Motor neuron (in vitro differentiated cells): Measurements from ENCODE around the gene SDHAF3. TPM values are rescaled to one million over a fixed set of nuclear protein-coding genes. Genes with fewer than 3 reads are reported as not detected.
A peak's percentile ranks its signal among the peaks of the same experiment; 100 is the strongest.
"Not testable (repeated sequence)": the region's sequence is repeated elsewhere in the genome, so short reads cannot be mapped to it uniquely, and the experiment has no call there.

Experiments used
- ATAC-seq, 8 experiments: fragments of 200-7000 bp; cut with Tn5 transposase; replicated peaks in 6 of 8; 2 replicates each; pipeline ENCODE4 v1.8.0; 2021; ENCODE audit warnings: mild to moderate bottlenecking in 8 of 8, moderate library complexity in 8 of 8
- H3K27ac ChIP-seq, 2 donors: fragments of 250-450 bp; sonication (Bioruptor Pico); 2 replicates each; pipeline ENCODE4 v1.9.0; 2021; ENCODE audit warnings: antibody characterized with exemption in 2 of 2, mild to moderate bottlenecking in 2 of 2, moderate library complexity in 1 of 2
- H3K4me1 ChIP-seq, 2 donors: fragments of 250-450 bp; sonication (Bioruptor Pico); replicated peaks in 1 of 2; 2 replicates each; pipeline ENCODE4 v1.6.1; 2021; ENCODE audit warnings: antibody characterized with exemption in 2 of 2, mild to moderate bottlenecking in 2 of 2, moderate library complexity in 1 of 2
- H3K4me3 ChIP-seq, 5 donors: fragments of 250-450 bp; sonication (Bioruptor Pico); 2 replicates each; pipeline ENCODE4 v1.9.0; 2021; ENCODE audit warnings: antibody characterized with exemption in 5 of 5, mild to moderate bottlenecking in 5 of 5, moderate library complexity in 4 of 5
- WGBS, 10 experiments: fragments of 450-650 bp; shearing (Covaris generic); methylation state at CpG; one replicate each; pipeline ENCODE4 v1.0.0; 2022; 5-methylcytosine and 5-hydroxymethylcytosine counted together
- in situ Hi-C, 9 experiments: fragments of 400-800 bp; cut with MboI; loops; one replicate each; pipeline ENCODE4 v1.15.0; 2021; ENCODE audit warnings: low sequenced_read_pairs in 9 of 9, low pct_unique_long_range_greater_than_20kb in 2 of 9; ENCODE audit not compliant: unreplicated experiment in 9 of 9
- total RNA-seq, 8 experiments: library from RNA; unstranded; fragments of 300-600 nt; gene quantifications; 2 replicates each; pipeline versions ENCODE4 v1.2.3 to v1.2.4, GENCODE V29; 2022

Gene SDHAF3
- total RNA-seq, 8 experiments from 2014 or later: 14.2 to 48.7 (median 28.8) TPM

DNA sequence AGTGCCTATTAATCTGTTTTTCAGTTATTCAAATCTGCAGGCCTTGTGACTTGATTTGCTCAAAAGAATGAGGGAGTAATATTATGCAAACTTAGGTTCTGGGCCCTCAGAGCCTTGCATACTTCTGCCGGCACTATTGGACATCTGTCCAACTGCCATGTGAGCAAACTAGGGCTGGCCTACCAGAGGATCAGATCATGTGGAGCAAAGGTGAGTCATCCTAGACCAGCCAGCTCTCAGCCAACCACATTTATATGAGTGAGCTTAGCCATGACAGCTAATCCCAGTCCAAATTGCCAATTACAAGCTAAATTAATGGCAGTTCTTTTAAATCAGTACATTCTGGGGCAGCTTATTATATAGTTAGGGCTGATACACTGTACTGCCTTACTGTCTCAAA is 69.6 kb downstream of the SDHAF3 start:
- H3K4me3 ChIP-seq: no peak overlapping the region
- in situ Hi-C loops: no loop called here
- no peaks in the 10 kb centered on the region for H3K4me1 ChIP-seq
- H3K27ac ChIP-seq: no peak overlapping the region
- WGBS, 10 experiments: 100% methylated on average over 1 of the region's 1 CpG; no CpG with 5 or more reads in 9 of the 10 experiments
- peak in 5 of 8 experiments; percentile 47 to 100 (median 76) for ATAC-seq

DNA sequence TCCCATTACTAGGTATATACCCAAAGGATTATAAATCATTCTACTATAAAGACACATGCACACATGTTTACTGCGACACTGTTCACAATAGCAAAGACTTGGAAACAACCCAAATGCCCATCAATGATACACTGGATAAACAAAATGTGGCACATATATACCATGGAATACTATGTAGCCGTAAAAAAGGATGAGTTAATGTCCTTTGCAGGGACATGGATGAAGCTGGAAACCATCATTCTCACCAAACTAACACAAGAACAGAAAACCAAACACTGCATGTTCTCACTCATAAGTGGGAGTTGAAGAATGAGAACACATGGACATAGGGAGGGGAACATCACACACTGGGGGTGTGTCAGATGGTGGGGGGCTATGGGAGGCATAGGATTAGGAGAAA is 78.7 kb downstream of the SDHAF3 start:
- H3K4me1 ChIP-seq, H3K27ac ChIP-seq, in situ Hi-C loops, H3K4me3 ChIP-seq, ATAC-seq: not testable (repeated sequence)
- WGBS, 10 experiments: 0 to 100% (median 75%) methylated on average over 1 to 2 of the region's 2 CpGs; no CpG with 5 or more reads in 1 of the 10 experiments

DNA sequence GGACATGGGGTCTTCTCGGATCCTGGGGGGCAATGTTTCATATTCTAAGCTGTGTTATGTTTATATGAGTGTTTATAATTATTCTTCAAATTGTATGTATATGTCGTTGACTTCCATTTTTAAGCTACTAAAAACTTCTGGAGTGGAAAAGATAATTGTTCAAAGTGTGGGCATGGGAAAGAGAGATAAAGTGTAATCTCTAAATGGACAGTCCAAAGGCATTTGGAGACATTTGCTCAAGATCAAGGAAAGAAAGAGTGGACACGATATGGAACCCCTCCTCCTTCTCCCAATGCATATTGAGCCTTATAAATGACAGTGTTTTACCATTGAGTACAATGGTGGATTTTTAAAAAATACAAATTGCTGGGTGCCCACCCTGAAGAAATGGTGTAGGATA is 81.1 kb downstream of the SDHAF3 start:
- WGBS, 10 experiments: 0 to 94% (median 63%) methylated on average over 1 to 3 of the region's 3 CpGs
- no peak overlapping the region for H3K4me3 ChIP-seq
- H3K27ac ChIP-seq: no peak overlapping the region
- in situ Hi-C loops: no loop called here
- ATAC-seq: no peak
- peaks cover 2 to 5% of the 10 kb centered on the region in 2 donors for H3K4me1 ChIP-seq

- in situ Hi-C loops: no loop called here
- peaks cover 2 to 5% of the 10 kb centered on the region in 2 donors for H3K4me1 ChIP-seq
- H3K4me3 ChIP-seq: no peak overlapping the region
- ATAC-seq: no peak
- H3K27ac ChIP-seq: no peak overlapping the region
- 0 to 88% (median 60%) methylated on average over 1 to 2 of the region's 2 CpGs for WGBS, 10 experiments
Measured at GRCh38 chr7:97200018-97200417, 82.5 kb downstream of the SDHAF3 start.

GRCh38 chr7:97203957-97204356 is 86.5 kb downstream of the SDHAF3 start:
- 0 to 100% (median 77%) methylated on average over 1 to 2 of the region's 2 CpGs for WGBS, 10 experiments
- peaks cover 2 to 5% of the 10 kb centered on the region in 2 donors for H3K4me1 ChIP-seq
- no peak for ATAC-seq
- in situ Hi-C loops: no loop called here
- no peak overlapping the region for H3K27ac ChIP-seq
- no peak overlapping the region for H3K4me3 ChIP-seq

- Histone ChIP-seq H3K27ac (no peak overlapping the region), H3K4me3 (no peak overlapping the region), H3K4me1 (peaks cover 2 to 5% of the 10 kb centered on the region in 2 donors)
- peak in 2 of 8 experiments; percentile 48 to 82 for ATAC-seq
- 0 to 100% (median 62%) methylated on average over 1 to 3 of the region's 3 CpGs for WGBS, 10 experiments
- in situ Hi-C loops: no loop called here
Measured at GRCh38 chr7:97204821-97205220, 87.3 kb downstream of the SDHAF3 start.

- 0 to 80% (median 11%) methylated on average over 1 to 2 of the region's 7 CpGs; no CpG with 5 or more reads in 5 of the 10 experiments for WGBS, 10 experiments
- H3K4me3 ChIP-seq: no peak overlapping the region
- H3K27ac ChIP-seq: no peak overlapping the region
- peaks cover 0 to 2% of the 10 kb centered on the region in 2 donors for H3K4me1 ChIP-seq
- in situ Hi-C loops: no loop called here
- peak; percentile 71 to 97 (median 83) for ATAC-seq
Measured at GRCh38 chr7:97215556-97215955, 98.1 kb downstream of the SDHAF3 start.

DNA sequence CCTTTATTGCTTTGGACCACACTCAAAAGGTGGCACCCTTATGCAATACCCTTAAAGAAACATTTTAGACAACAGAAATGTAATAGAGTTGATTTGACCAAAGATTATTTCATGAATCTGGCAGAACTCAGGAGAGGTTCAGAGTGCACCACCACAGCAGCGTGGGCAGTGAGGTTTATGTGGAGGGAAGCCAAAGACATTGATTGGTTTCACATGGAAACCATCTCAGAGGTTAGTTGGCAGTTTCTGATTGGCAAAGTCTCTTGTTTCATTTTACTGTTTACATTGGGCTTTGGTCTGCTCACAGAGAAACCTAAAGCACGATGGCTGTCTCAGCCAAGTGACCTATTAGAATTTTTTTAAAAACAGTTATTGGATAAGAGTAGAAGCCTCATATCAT is 101.3 kb downstream of the SDHAF3 start:
- ATAC-seq: no peak
- in situ Hi-C loops: no loop called here
- no peak overlapping the region for H3K27ac ChIP-seq
- no peak overlapping the region for H3K4me3 ChIP-seq
- WGBS, 10 experiments: 0 to 50% (median 20%) methylated on average over 1 to 2 of the region's 2 CpGs; no CpG with 5 or more reads in 2 of the 10 experiments
- peaks cover 0 to 2% of the 10 kb centered on the region in 2 donors for H3K4me1 ChIP-seq

- in situ Hi-C loops: no loop called here
- Histone ChIP-seq H3K4me3 (no peak overlapping the region), H3K27ac (no peak overlapping the region), H3K4me1 (peaks cover 0 to 2% of the 10 kb centered on the region in 2 donors)
- ATAC-seq: no peak
- WGBS, 10 experiments: 6 to 100% (median 82%) methylated on average over 1 to 2 of the region's 2 CpGs; no CpG with 5 or more reads in 2 of the 10 experiments
Measured at GRCh38 chr7:97219237-97219636, 101.7 kb downstream of the SDHAF3 start.

GRCh38 chr7:97224316-97224715 is 106.8 kb downstream of the SDHAF3 start:
- ATAC-seq: no peak
- H3K4me3 ChIP-seq: no peak overlapping the region
- no peak overlapping the region for H3K27ac ChIP-seq
- WGBS, 10 experiments: 0 to 100% (median 81%) methylated on average over 2 of the region's 2 CpGs; no CpG with 5 or more reads in 4 of the 10 experiments
- in situ Hi-C loops: no loop called here
- H3K4me1 ChIP-seq: peaks cover 0 to 12% of the 10 kb centered on the region in 2 donors

- Histone ChIP-seq H3K27ac (no peak overlapping the region), H3K4me1 (peaks cover 0 to 12% of the 10 kb centered on the region in 2 donors), H3K4me3 (no peak overlapping the region)
- ATAC-seq: no peak
- in situ Hi-C loops: no loop called here
- 10 to 100% (median 50%) methylated on average over 1 to 3 of the region's 3 CpGs; no CpG with 5 or more reads in 3 of the 10 experiments for WGBS, 10 experiments
Measured at GRCh38 chr7:97226541-97226940, 109.0 kb downstream of the SDHAF3 start.

Other genes starting within 250 kb of the SDHAF3 start
- 1 to 10 TPM in 3 of 8 experiments, under 1 TPM in 4, not detected in 1; 0.10 to 5.5 (median 0.88) TPM for gene DLX6, start 112.1 kb upstream of the SDHAF3 start, total RNA-seq
- 10 to 100 TPM in 1 of 8 experiments, 1 to 10 TPM in 3, under 1 TPM in 1, not detected in 3; 0.56 to 10.8 (median 1.9) TPM for gene DLX5, start 92.9 kb upstream of the SDHAF3 start, total RNA-seq